Transverse colon (tissue), 4 donors: ENCODE data around the gene CHST5. TPM values are rescaled to one million over a fixed set of nuclear protein-coding genes. Genes with fewer than 3 reads are reported as not detected.

Experiments used
- DNase-seq: peaks from one replicate; pipeline ENCODE4 v3.0.0-alpha.2; 2019
- H3K27ac ChIP-seq, 4 donors: fragments of 200-600 bp; sonication (generic); 2 replicates each; pipeline ENCODE4 v1.5.1; 2016 to 2018; ENCODE audit warnings: inconsistent platforms in 4 of 4
- H3K27me3 ChIP-seq: fragments of 200-600 bp; sonication (generic); 2 replicates; pipeline ENCODE4 v1.5.1; 2017; ENCODE audit warnings: inconsistent platforms
- H3K36me3 ChIP-seq, 4 donors: fragments of 200-600 bp; sonication (generic); 2 replicates each; pipeline ENCODE4 v1.5.1; 2017 to 2019; ENCODE audit warnings: inconsistent platforms in 4 of 4
- H3K4me1 ChIP-seq, 4 donors: fragments of 200-600 bp; sonication (generic); 2 replicates each; pipeline ENCODE4 v1.5.1; 2017 to 2020; ENCODE audit warnings: inconsistent platforms in 4 of 4
- H3K4me3 ChIP-seq, 4 donors: fragments of 200-600 bp; sonication (generic); 1 replicate in 1 of 4; 2 replicates in 3 of 4; pipeline versions ENCODE4 v1.5.1 to v1.6.1; 2017 to 2019; ENCODE audit warnings: inconsistent platforms in 4 of 4
- H3K9me3 ChIP-seq, 2 donors: fragments of 200-600 bp; sonication (generic); 2 replicates each; pipeline ENCODE4 v1.5.1; 2017 to 2019; ENCODE audit warnings: inconsistent platforms in 2 of 2
- EP300 ChIP-seq: sonication (generic); formaldehyde crosslinking; IDR thresholded peaks from one replicate; pipeline ENCODE4 v1.6.1; 2017; ENCODE audit warnings: antibody characterized with exemption, low read depth
- POLR2A ChIP-seq: fragments of 450-650 bp; IDR thresholded peaks from one replicate; pipeline ENCODE4 v1.6.1; 2016; ENCODE audit warnings: antibody characterized with exemption, mild to moderate bottlenecking, moderate library complexity
- POLR2AphosphoS5 ChIP-seq, 3 donors: sonication (generic); formaldehyde crosslinking; IDR thresholded peaks; one replicate each; pipeline ENCODE4 v1.6.1; 2016; ENCODE audit warnings: antibody characterized with exemption in 3 of 3
- WGBS, 2 donors: methylation state at CpG; one replicate each; pipeline ENCODE4 v1.1.5; 2018; ENCODE audit warnings: low coverage in 1 of 2; 5-methylcytosine and 5-hydroxymethylcytosine counted together
- in situ Hi-C, 4 donors: fragments of 200-750 bp; cut with MboI; loops; one replicate each; pipeline versions ENCODE4 v1.15.0 to v1.15.1; 2017; ENCODE audit warnings: low sequenced_read_pairs in 3 of 4, low pct_ligation_motif_present in 1 of 4, low pct_unique_long_range_greater_than_20kb in 1 of 4
- intact Hi-C: fragments of 100-400 bp; cut with DNase I; formaldehyde crosslinking; loops from one replicate; pipeline ENCODE4 v1.15.1; 2023; ENCODE audit warnings: low total_unique reads
- total RNA-seq, 4 donors: library from RNA; depleted of rRNA; stranded (reverse); fragments of >200 nt; gene quantifications; one replicate each; pipeline ENCODE4 v1.1.0, GENCODE V29; 2016
- TF ChIP-seq, protein P1 (sequence below), 5 experiments: fragments of 200-600 bp in 3 of 5; fragments of 450-650 bp in 2 of 5; sonication (generic) in 3 of 5; IDR thresholded peaks; 1 replicate in 2 of 5; 2 replicates in 3 of 5; pipeline ENCODE4 v1.5.1; 2016 to 2017; ENCODE audit warnings: antibody characterized with exemption in 5 of 5, inconsistent platforms in 3 of 5, mild to moderate bottlenecking in 2 of 5, moderate library complexity in 1 of 5

Gene CHST5
- total RNA-seq, 4 donors from 2014 or later: 17.6 to 52.0 (median 33.8) TPM

DNA sequence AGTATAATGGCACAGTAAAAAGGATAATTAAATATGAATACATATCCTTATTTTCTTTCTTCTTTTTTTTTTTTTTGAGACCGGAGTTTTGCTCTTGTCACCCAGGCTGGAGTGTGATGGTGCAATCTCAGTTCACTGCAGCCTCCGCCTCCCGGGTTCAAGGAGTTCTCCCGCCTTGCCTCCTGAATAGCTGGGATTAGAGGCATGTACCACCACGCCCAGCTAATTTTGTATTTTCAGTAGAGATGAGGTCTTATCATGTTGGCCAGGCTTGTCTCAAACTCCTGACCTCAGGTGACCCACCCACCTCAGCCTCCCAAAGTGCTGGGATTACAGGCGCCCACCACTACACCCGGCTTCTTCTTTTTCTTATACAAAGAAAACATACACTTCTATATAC lies 42.3 kb upstream of the CHST5 start:
- DNase-seq: no peak
- 95 to 100% methylated on average over 4 to 7 of the region's 7 CpGs for WGBS, 2 donors
- Histone ChIP-seq H3K4me1 (no peaks in the 10 kb centered on the region), H3K9me3 (no peaks in the 10 kb centered on the region), H3K27ac (no peak overlapping the region), H3K36me3 (peaks cover 0 to 41% (median 12%) of the 10 kb centered on the region in 4 donors), H3K27me3 (no peaks in the 10 kb centered on the region), H3K4me3 (no peak overlapping the region)
- in situ Hi-C loops (no loop called here), intact Hi-C loops (no loop called here)
- TF ChIP-seq POLR2A (no peak), POLR2AphosphoS5 (IDR thresholded peaks at IDR 0.05) (no peak)
- TF ChIP-seq, protein P1, sequence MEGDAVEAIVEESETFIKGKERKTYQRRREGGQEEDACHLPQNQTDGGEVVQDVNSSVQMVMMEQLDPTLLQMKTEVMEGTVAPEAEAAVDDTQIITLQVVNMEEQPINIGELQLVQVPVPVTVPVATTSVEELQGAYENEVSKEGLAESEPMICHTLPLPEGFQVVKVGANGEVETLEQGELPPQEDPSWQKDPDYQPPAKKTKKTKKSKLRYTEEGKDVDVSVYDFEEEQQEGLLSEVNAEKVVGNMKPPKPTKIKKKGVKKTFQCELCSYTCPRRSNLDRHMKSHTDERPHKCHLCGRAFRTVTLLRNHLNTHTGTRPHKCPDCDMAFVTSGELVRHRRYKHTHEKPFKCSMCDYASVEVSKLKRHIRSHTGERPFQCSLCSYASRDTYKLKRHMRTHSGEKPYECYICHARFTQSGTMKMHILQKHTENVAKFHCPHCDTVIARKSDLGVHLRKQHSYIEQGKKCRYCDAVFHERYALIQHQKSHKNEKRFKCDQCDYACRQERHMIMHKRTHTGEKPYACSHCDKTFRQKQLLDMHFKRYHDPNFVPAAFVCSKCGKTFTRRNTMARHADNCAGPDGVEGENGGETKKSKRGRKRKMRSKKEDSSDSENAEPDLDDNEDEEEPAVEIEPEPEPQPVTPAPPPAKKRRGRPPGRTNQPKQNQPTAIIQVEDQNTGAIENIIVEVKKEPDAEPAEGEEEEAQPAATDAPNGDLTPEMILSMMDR (IDR thresholded peaks at IDR 0.05): no peak

DNA sequence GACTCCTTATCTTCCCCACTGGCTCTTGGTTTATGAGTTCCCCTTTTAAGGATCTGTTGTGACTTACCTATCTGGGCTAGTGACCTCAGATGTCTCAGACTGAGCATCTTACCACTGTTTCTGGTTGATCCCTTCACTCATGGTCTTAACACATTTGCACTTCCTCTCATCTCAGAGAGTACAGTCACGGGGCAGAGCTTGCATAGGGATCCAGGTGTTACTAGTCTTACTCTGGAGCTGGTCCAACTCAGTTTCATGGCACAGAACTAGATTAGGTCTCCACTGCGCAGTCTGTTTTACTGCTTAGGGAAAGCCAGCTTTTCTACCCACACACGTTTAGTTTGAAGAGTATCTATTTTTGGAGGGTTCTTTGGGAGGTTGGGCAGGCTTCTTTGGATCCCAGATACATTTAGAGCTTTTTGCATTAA lies 40.5 kb upstream of the CHST5 start:
- H3K27me3 ChIP-seq: no peaks in the 10 kb centered on the region
- H3K4me3 ChIP-seq: no peak overlapping the region
- DNase-seq: no peak
- no peak for TF ChIP-seq POLR2AphosphoS5 (IDR thresholded peaks at IDR 0.05)
- no peak for TF ChIP-seq POLR2A
- TF ChIP-seq EP300: no peak
- TF ChIP-seq, protein P1 (IDR thresholded peaks at IDR 0.05): no peak
- peaks cover 0 to under 1% (median 0%) of the 10 kb centered on the region in 4 donors for H3K4me1 ChIP-seq
- intact Hi-C loops (no loop called here), in situ Hi-C loops (no loop called here)
- no peaks in the 10 kb centered on the region for H3K9me3 ChIP-seq
- H3K27ac ChIP-seq: no peak overlapping the region
- H3K36me3 ChIP-seq: peaks cover 0 to 46% (median 12%) of the 10 kb centered on the region in 4 donors
- WGBS, 2 donors: 58% methylated on average over 3 of the region's 3 CpGs; no CpG with 5 or more reads in 1 of the 2 donors

DNA sequence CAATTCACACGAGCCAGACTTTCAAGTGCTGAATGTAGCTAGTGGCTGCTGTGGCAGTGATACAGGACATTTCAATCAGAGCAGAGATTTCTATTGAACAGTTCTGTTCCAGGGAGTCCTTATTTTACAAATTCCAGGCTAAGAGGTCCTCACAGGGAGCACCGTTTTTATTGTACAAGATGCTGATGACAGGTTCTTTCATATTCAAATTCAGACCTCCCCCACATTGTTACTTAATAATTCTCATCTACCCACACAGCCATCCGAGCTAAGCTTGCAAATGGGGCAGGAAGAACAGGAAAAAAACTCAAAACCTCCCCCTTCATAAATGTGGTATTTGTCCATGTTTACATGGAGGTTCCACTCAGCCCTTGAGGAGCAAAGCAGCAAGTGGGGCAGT lies 40.0 kb upstream of the CHST5 start:
- 63 to 81% methylated on average over 3 of the region's 3 CpGs for WGBS, 2 donors
- in situ Hi-C loops: no loop called here
- Histone ChIP-seq H3K4me1 (peaks cover 0 to 5% (median 0%) of the 10 kb centered on the region in 4 donors), H3K9me3 (no peaks in the 10 kb centered on the region), H3K4me3 (no peak overlapping the region), H3K36me3 (peaks cover 0 to 51% (median 13%) of the 10 kb centered on the region in 4 donors), H3K27me3 (no peaks in the 10 kb centered on the region), H3K27ac (no peak overlapping the region)
- TF ChIP-seq, protein P1 (IDR thresholded peaks at IDR 0.05): no peak
- TF ChIP-seq POLR2AphosphoS5 (IDR thresholded peaks at IDR 0.05) (no peak), POLR2A (no peak), EP300 (no peak)
- intact Hi-C loops: no loop called here
- DNase-seq: no peak

DNA sequence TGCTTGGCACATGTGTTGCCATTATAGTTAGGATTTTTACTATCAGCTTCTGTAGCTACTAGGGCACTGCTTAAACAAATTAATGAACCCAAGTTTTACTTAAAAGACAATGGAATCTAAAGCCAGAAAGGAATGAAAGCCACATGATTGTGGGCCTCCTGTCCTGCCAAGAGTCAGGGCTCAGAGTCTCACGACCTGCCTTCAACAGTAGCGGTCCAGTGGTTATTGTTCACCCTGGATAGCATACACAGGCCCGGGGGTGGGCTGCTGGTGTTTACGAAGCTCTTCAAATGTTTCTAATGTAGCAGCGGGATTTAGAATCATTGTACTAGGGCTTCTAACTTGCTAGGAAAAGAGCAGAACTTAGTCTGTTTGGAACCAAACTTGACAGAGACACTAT lies 38.0 kb upstream of the CHST5 start:
- DNase-seq: no peak
- Histone ChIP-seq H3K4me3 (no peak overlapping the region), H3K36me3 (peaks cover 0 to 65% (median 20%) of the 10 kb centered on the region in 4 donors), H3K27me3 (no peaks in the 10 kb centered on the region), H3K27ac (no peak overlapping the region), H3K9me3 (no peaks in the 10 kb centered on the region), H3K4me1 (peaks cover 0 to 20% (median 0%) of the 10 kb centered on the region in 4 donors)
- 75 to 89% methylated on average over 5 of the region's 5 CpGs for WGBS, 2 donors
- TF ChIP-seq EP300 (no peak), POLR2A (no peak), POLR2AphosphoS5 (IDR thresholded peaks at IDR 0.05) (no peak)
- TF ChIP-seq, protein P1 (IDR thresholded peaks at IDR 0.05): no peak
- in situ Hi-C loops: no loop called here
- intact Hi-C loops: loop anchor here (1.0 kb wide), 1 partner anchor 8 kb away; no protein-coding TSS in a partner anchor
